Measurements from ENCODE around the gene CUX1.
"Not testable (repeated sequence)": the region's sequence is repeated elsewhere in the genome, so short reads cannot be mapped to it uniquely, and the experiment has no call there.

CUX1 gene

GRCh38 chr7:101824440-101824839 lies 7.0 kb downstream of the CUX1 start:
- DNase-seq: peak; percentile 3

GRCh38 chr7:101826081-101826835 lies 8.8 kb downstream of the CUX1 start:
- DNase-seq: no peak

GRCh38 chr7:101828301-101829020 lies 11.0 kb downstream of the CUX1 start:
- no peak for DNase-seq

- no peak for DNase-seq
These were observed 11.9 kb downstream of the CUX1 start for GRCh38 chr7:101829374-101829773.

- DNase-seq: no peak
These were observed 12.4 kb downstream of the CUX1 start for GRCh38 chr7:101829821-101830220.

GRCh38 chr7:101831396-101831795 lies 14.0 kb downstream of the CUX1 start:
- DNase-seq: not testable (repeated sequence)

GRCh38 chr7:101832205-101832631 lies 14.8 kb downstream of the CUX1 start:
- DNase-seq: no peak

- no peak for DNase-seq
These were observed 15.4 kb downstream of the CUX1 start for GRCh38 chr7:101832685-101833375.

GRCh38 chr7:101833799-101834198 lies 16.4 kb downstream of the CUX1 start:
- DNase-seq: no peak

- no peak for DNase-seq
These were observed 17.7 kb downstream of the CUX1 start for GRCh38 chr7:101835136-101835535.

- not testable (repeated sequence) for DNase-seq
These were observed 20.0 kb downstream of the CUX1 start for GRCh38 chr7:101837433-101837832.

GRCh38 chr7:101838837-101839483 lies 21.5 kb downstream of the CUX1 start:
- no peak for DNase-seq

- DNase-seq: no peak
These were observed 23.9 kb downstream of the CUX1 start for GRCh38 chr7:101841328-101841727.

GRCh38 chr7:101843293-101844271 lies 26.2 kb downstream of the CUX1 start:
- DNase-seq: no peak

GRCh38 chr7:101845974-101846373 lies 28.5 kb downstream of the CUX1 start:
- DNase-seq: no peak

GRCh38 chr7:101846800-101847538 lies 29.5 kb downstream of the CUX1 start:
- DNase-seq: no peak

GRCh38 chr7:101848208-101848951 lies 31.0 kb downstream of the CUX1 start:
- DNase-seq: no peak

GRCh38 chr7:101849314-101849713 lies 31.9 kb downstream of the CUX1 start:
- not testable (repeated sequence) for DNase-seq

- DNase-seq: not testable (repeated sequence)
These were observed 34.9 kb downstream of the CUX1 start for GRCh38 chr7:101852364-101852763.

- no peak for DNase-seq
These were observed 36.3 kb downstream of the CUX1 start for GRCh38 chr7:101853684-101854083.

Data from femur (tissue), 1 donor.